Prostate gland (tissue), 2 donors: ENCODE measurements around the gene VPS13C.

Experiments
- CTCF ChIP-seq, 4 experiments: fragments of 200-600 bp in 2 of 4; fragments of 450-650 bp in 2 of 4; sonication (generic) in 2 of 4; IDR thresholded peaks; 1 replicate in 3 of 4; 2 replicates in 1 of 4; pipeline ENCODE4 v1.5.1; 2016 to 2019; ENCODE audit warnings: antibody characterized with exemption in 4 of 4, mild to moderate bottlenecking in 2 of 4, moderate library complexity in 2 of 4
- POLR2A ChIP-seq: fragments of 450-650 bp; IDR thresholded peaks from one replicate; pipeline ENCODE4 v1.6.1; 2016; ENCODE audit warnings: antibody characterized with exemption, mild to moderate bottlenecking
- POLR2AphosphoS5 ChIP-seq: sonication (generic); formaldehyde crosslinking; IDR thresholded peaks from one replicate; pipeline ENCODE4 v1.6.1; 2017; ENCODE audit warnings: antibody characterized with exemption

GRCh38 chr15:61936528-61937195 lies 123.6 kb downstream of the VPS13C start:
- TF ChIP-seq POLR2A (no peak), CTCF (IDR thresholded peaks at IDR 0.05) (no peak), POLR2AphosphoS5 (no peak)
